Thyroid gland (tissue), 4 donors: ENCODE results near the gene EHMT1.

Experiments used
- CTCF ChIP-seq, 6 experiments: fragments of 200-600 bp in 3 of 6; fragments of 450-650 bp in 3 of 6; sonication (generic) in 3 of 6; IDR thresholded peaks; one replicate each; pipeline ENCODE4 v1.5.1; 2016 to 2019; ENCODE audit warnings: antibody characterized with exemption in 6 of 6, mild to moderate bottlenecking in 2 of 6, inconsistent platforms in 1 of 6, moderate library complexity in 1 of 6
- POLR2A ChIP-seq, 2 donors: fragments of 450-650 bp; IDR thresholded peaks; one replicate each; pipeline ENCODE4 v1.6.1; 2017; ENCODE audit warnings: antibody characterized with exemption in 2 of 2, mild to moderate bottlenecking in 2 of 2, moderate library complexity in 1 of 2

- TF ChIP-seq POLR2A (IDR thresholded peaks at IDR 0.05) (no peak), CTCF (IDR thresholded peaks at IDR 0.05) (no peak)
Measured at GRCh38 chr9:137752426-137752825, 133.6 kb downstream of the EHMT1 start.
